HepG2 (cell line): Measurements from ENCODE around the gene ATPAF2. TPM values are rescaled to one million over a fixed set of nuclear protein-coding genes. Genes with fewer than 3 reads are reported as not detected.
A peak's percentile ranks its signal among the peaks of the same experiment; 100 is the strongest.

ENCODE experiments used
- AKAP8 ChIP-seq: sonication (generic); formaldehyde crosslinking; IDR thresholded peaks from 2 replicates; pipeline ENCODE4 v1.5.1; 2020; ENCODE audit warnings: mild to moderate bottlenecking, missing genetic modification reagents
- HDAC6 ChIP-seq: fragments of 200-600 bp; sonication (generic); IDR thresholded peaks from 2 replicates; pipeline ENCODE4 v1.7.0; 2017; ENCODE audit warnings: mild to moderate bottlenecking, antibody characterized with exemption, low read length, low read depth
- ISL2 ChIP-seq: sonication (generic); formaldehyde crosslinking; IDR thresholded peaks from 2 replicates; pipeline ENCODE4 v1.5.0; 2020; ENCODE audit warnings: missing genetic modification reagents
- KLF13 ChIP-seq: sonication (generic); formaldehyde crosslinking; IDR thresholded peaks from 2 replicates; pipeline ENCODE4 v1.4.0; 2020; ENCODE audit warnings: mild to moderate bottlenecking, missing genetic modification reagents
- MAF1 ChIP-seq: sonication (generic); formaldehyde crosslinking; IDR thresholded peaks from 2 replicates; pipeline ENCODE4 v1.5.0; 2020; ENCODE audit warnings: missing genetic modification reagents, borderline replicate concordance
- MED1 ChIP-seq: sonication (generic); formaldehyde crosslinking; IDR thresholded peaks from 2 replicates; pipeline ENCODE4 v1.4.0; 2020; ENCODE audit warnings: missing genetic modification reagents
- MXD4 ChIP-seq: IDR thresholded peaks from 2 replicates; pipeline ENCODE4 v1.6.1; 2016; ENCODE audit warnings: mild to moderate bottlenecking, missing biosample characterization, missing genetic modification reagents
- NCOR1 ChIP-seq: fragments of 200-600 bp; sonication (generic); IDR thresholded peaks from 2 replicates; pipeline ENCODE4 v1.7.0; 2017; ENCODE audit warnings: antibody characterized with exemption, low read length, borderline replicate concordance
- PAF1 ChIP-seq: IDR thresholded peaks from 2 replicates; pipeline ENCODE4 v1.6.1; 2016; ENCODE audit warnings: missing genetic modification reagents, missing compliant biosample characterization
- SMYD3 ChIP-seq: sonication (generic); formaldehyde crosslinking; IDR thresholded peaks from 2 replicates; pipeline ENCODE4 v1.8.1; 2023; ENCODE audit warnings: mild to moderate bottlenecking, missing genetic modification reagents
- TBL1XR1 ChIP-seq: fragments of 150-350 bp; IDR thresholded peaks from 2 replicates; pipeline ENCODE4 v1.6.1; 2014; ENCODE audit warnings: borderline replicate concordance, low read length; ENCODE audit not compliant: partially characterized antibody
- ZFP36 ChIP-seq: fragments of 150-350 bp; IDR thresholded peaks from 2 replicates; pipeline ENCODE4 v1.6.1; 2018; ENCODE audit warnings: borderline replicate concordance, low read length, low read depth; ENCODE audit not compliant: partially characterized antibody
- ZMYM2 ChIP-seq: sonication (generic); formaldehyde crosslinking; IDR thresholded peaks from 2 replicates; pipeline ENCODE4 v1.8.0; 2022; ENCODE audit warnings: mild to moderate bottlenecking, missing genetic modification reagents
- ZNF207 ChIP-seq: fragments of 450-650 bp; IDR thresholded peaks from 2 replicates; pipeline ENCODE4 v1.6.1; 2016; ENCODE audit warnings: antibody characterized with exemption, borderline replicate concordance
- ZNF350 ChIP-seq: sonication (generic); formaldehyde crosslinking; IDR thresholded peaks from 2 replicates; pipeline ENCODE4 v1.4.0; 2020; ENCODE audit warnings: mild to moderate bottlenecking, low read depth, missing genetic modification reagents, borderline replicate concordance
- ZNF598 ChIP-seq: sonication (generic); formaldehyde crosslinking; IDR thresholded peaks from 2 replicates; pipeline ENCODE4 v1.5.1; 2020; ENCODE audit warnings: mild to moderate bottlenecking, missing genetic modification reagents, borderline replicate concordance
- ZNF670 ChIP-seq: sonication (generic); formaldehyde crosslinking; IDR thresholded peaks from 2 replicates; pipeline ENCODE4 v1.8.0; 2022; ENCODE audit warnings: mild to moderate bottlenecking, missing genetic modification reagents, borderline replicate concordance
- ZNF788 ChIP-seq: sonication (generic); formaldehyde crosslinking; IDR thresholded peaks from 2 replicates; pipeline ENCODE4 v1.5.0; 2020; ENCODE audit warnings: mild to moderate bottlenecking, missing genetic modification reagents, borderline replicate concordance
- ZNF878 ChIP-seq: sonication (generic); formaldehyde crosslinking; IDR thresholded peaks from 2 replicates; pipeline ENCODE4 v1.8.1; 2023; ENCODE audit warnings: mild to moderate bottlenecking, missing genetic modification reagents, moderate library complexity
- polyA plus RNA-seq, 8 experiments: library from polyadenylated mRNA; depleted of rRNA in 3 of 8; stranded (reverse) in 7 of 8; unstranded in 1 of 8; fragments of >200 nt; fragmentation: Illumina TruSeq in 4 of 8; extraction: Trizol in 4 of 8; gene quantifications; 2 replicates each; pipeline versions ENCODE4 v1.2.1 to v1.2.3, GENCODE V29; 2011 to 2016; ENCODE audit warnings: low read depth in 4 of 8, missing spikeins in 1 of 8, mixed read lengths in 1 of 8; ENCODE audit not compliant: insufficient read depth in 1 of 8
- total RNA-seq, 5 experiments: library from RNA; depleted of rRNA; stranded (reverse); fragments of >200 nt; fragmentation: Illumina TruSeq; extraction: Trizol; gene quantifications; 2 replicates each; pipeline ENCODE4 v1.2.3, GENCODE V29; 2016; ENCODE audit warnings: low read depth in 1 of 5
- TF ChIP-seq, protein P1 (sequence below): sonication (generic); formaldehyde crosslinking; IDR thresholded peaks from 2 replicates; pipeline ENCODE4 v1.4.0; 2020; ENCODE audit warnings: missing genetic modification reagents
- TF ChIP-seq, protein P2 (sequence below): sonication (generic); formaldehyde crosslinking; IDR thresholded peaks from one replicate; pipeline ENCODE4 v1.5.1; 2020; ENCODE audit warnings: mild to moderate bottlenecking, missing genetic modification reagents; ENCODE audit errors: not compliant biosample characterization

Gene ATPAF2
- total and polyA plus RNA-seq, 2 of the 13 experiments (the other 11 are each of a cell fraction or from before 2014, with no cell fraction given), result 15.0 to 16.5 TPM

DNA sequence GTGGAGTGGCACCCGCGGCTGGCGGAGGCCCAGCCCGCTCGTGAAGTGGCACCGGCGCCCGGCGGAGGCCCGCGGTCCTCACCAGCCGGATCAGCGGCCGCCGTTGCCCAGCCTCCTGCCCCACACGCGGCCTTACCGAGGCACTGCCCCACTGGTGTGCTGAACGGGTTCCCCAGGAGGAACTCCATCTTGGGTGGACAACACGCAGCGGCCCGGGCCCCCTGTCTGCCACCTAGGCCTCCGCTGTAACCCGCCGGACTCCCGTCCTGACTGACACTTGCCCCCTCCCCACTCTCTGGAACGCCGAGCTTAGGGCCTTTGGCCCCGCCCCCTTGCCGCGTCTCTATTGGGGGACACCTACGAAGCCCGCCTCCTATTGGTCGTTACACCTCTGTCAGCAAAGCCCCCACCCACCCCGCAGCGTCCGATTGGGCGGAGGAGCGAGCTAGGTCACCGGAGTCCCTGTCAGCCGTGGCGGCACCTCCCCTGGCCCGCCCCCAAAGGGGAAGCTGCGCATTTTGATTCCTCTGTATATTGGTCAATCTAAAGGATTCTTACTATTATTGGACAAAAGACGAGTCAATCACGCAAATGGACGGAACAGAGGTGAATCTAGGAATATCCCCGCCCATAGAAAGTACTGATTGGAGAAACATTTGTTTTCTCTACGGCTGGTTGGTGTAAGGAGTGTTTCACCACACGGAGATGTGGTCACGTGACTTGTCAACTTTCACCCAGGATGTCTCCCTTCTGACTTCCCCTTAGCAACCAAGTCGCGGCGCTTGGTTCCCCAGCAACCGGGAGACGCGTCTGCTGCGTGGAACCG lies 66.6 kb downstream of the ATPAF2 start, which contains the start of the genes DRC3 and TOM1L2 (continued):
- no peak for TF ChIP-seq ISL2 (CRISPR knock-in tag)
- peak; percentile 51; the same call in 1 of the 2 replicates for TF ChIP-seq NCOR1
- TF ChIP-seq MED1, result 0 out of 2 replicates have a peak, but pooled peaks have one; percentile 17
- TF ChIP-seq ZNF670 (CRISPR knock-in tag), result peak; percentile 26; the same call in 1 of the 2 replicates
- TF ChIP-seq MXD4, result no peak; the same call in 1 of the 2 replicates
- TF ChIP-seq MAF1 (CRISPR knock-in tag), result no peak
- no peak; the same call in 1 of the 2 replicates for TF ChIP-seq ZNF350 (CRISPR knock-in tag)
- TF ChIP-seq PAF1 (CRISPR knock-in tag), result no peak
- no peak for TF ChIP-seq SMYD3
- no peak for TF ChIP-seq ZFP36
- TF ChIP-seq ZNF598, result no peak
- no peak for TF ChIP-seq AKAP8 (CRISPR knock-in tag)
- no peak for TF ChIP-seq KLF13 (CRISPR knock-in tag)
- TF ChIP-seq HDAC6, result no peak
- TF ChIP-seq ZNF788 (CRISPR knock-in tag), result peak; percentile 16; the same call in 1 of the 2 replicates
- TF ChIP-seq ZNF878 (CRISPR knock-in tag), result no peak
- TF ChIP-seq ZNF207, result peak; percentile 48; the same call in 1 of the 2 replicates
- peak; percentile 91 for TF ChIP-seq TBL1XR1
- TF ChIP-seq, protein P1, sequence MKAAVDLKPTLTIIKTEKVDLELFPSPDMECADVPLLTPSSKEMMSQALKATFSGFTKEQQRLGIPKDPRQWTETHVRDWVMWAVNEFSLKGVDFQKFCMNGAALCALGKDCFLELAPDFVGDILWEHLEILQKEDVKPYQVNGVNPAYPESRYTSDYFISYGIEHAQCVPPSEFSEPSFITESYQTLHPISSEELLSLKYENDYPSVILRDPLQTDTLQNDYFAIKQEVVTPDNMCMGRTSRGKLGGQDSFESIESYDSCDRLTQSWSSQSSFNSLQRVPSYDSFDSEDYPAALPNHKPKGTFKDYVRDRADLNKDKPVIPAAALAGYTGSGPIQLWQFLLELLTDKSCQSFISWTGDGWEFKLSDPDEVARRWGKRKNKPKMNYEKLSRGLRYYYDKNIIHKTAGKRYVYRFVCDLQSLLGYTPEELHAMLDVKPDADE (CRISPR knock-in tag), result no peak
- no peak for TF ChIP-seq ZMYM2 (CRISPR knock-in tag)
- TF ChIP-seq, protein P2, sequence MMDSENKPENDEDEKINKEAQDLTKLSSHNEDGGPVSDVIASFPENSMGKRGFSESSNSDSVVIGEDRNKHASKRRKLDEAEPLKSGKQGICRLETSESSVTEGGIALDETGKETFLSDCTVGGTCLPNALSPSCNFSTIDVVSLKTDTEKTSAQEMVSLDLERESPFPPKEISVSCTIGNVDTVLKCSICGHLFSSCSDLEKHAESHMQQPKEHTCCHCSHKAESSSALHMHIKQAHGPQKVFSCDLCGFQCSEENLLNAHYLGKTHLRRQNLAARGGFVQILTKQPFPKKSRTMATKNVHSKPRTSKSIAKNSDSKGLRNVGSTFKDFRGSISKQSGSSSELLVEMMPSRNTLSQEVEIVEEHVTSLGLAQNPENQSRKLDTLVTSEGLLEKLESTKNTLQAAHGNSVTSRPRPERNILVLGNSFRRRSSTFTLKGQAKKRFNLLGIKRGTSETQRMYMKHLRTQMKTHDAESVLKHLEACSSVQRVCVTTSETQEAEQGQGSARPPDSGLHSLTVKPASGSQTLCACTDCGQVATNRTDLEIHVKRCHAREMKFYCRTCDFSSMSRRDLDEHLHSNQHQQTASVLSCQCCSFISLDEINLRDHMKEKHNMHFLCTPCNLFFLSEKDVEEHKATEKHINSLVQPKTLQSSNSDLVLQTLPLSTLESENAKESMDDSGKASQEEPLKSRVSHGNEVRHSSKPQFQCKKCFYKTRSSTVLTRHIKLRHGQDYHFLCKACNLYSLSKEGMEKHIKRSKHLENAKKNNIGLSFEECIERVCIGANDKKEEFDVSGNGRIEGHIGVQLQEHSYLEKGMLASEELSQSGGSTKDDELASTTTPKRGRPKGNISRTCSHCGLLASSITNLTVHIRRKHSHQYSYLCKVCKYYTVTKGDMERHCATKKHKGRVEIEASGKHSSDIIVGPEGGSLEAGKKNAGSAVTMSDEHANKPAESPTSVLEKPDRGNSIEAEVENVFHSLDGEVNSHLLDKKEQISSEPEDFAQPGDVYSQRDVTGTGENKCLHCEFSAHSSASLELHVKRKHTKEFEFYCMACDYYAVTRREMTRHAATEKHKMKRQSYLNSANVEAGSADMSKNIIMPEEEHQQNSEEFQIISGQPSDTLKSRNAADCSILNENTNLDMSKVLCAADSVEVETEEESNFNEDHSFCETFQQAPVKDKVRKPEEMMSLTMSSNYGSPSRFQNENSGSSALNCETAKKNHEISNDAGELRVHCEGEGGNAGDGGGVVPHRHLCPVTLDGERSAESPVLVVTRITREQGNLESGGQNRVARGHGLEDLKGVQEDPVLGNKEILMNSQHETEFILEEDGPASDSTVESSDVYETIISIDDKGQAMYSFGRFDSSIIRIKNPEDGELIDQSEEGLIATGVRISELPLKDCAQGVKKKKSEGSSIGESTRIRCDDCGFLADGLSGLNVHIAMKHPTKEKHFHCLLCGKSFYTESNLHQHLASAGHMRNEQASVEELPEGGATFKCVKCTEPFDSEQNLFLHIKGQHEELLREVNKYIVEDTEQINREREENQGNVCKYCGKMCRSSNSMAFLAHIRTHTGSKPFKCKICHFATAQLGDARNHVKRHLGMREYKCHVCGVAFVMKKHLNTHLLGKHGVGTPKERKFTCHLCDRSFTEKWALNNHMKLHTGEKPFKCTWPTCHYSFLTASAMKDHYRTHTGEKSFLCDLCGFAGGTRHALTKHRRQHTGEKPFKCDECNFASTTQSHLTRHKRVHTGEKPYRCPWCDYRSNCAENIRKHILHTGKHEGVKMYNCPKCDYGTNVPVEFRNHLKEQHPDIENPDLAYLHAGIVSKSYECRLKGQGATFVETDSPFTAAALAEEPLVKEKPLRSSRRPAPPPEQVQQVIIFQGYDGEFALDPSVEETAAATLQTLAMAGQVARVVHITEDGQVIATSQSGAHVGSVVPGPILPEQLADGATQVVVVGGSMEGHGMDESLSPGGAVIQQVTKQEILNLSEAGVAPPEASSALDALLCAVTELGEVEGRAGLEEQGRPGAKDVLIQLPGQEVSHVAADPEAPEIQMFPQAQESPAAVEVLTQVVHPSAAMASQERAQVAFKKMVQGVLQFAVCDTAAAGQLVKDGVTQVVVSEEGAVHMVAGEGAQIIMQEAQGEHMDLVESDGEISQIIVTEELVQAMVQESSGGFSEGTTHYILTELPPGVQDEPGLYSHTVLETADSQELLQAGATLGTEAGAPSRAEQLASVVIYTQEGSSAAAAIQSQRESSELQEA (CRISPR knock-in tag), result no peak
